NCI-H2196 treated with DMSO at 0.1 percent for 48 hours (cell line): ENCODE data around the gene FAM81A.
"Not testable (repeated sequence)": the region's sequence is repeated elsewhere in the genome, so short reads cannot be mapped to it uniquely, and the experiment has no call there.

Experiments used
- DNase-seq: peaks from one replicate; lab custom pipeline; 2025; ENCODE audit not compliant: unreplicated experiment; lab: John Stamatoyannopoulos, UW

The FAM81A gene

GRCh38 chr15:59484399-59484798, 46.4 kb downstream of the FAM81A start:
- no peak for DNase-seq

- DNase-seq: no peak
Measured at GRCh38 chr15:59485036-59485435, 47.0 kb downstream of the FAM81A start.

GRCh38 chr15:59489485-59489884, 51.5 kb downstream of the FAM81A start:
- not testable (repeated sequence) for DNase-seq

- no peak for DNase-seq
Measured at GRCh38 chr15:59491062-59491461, 53.1 kb downstream of the FAM81A start.

GRCh38 chr15:59492389-59493377, 54.7 kb downstream of the FAM81A start:
- peak; percentile 15 for DNase-seq

- no peak for DNase-seq
Measured at GRCh38 chr15:59501597-59501996, 63.6 kb downstream of the FAM81A start.

- no peak for DNase-seq
Measured at GRCh38 chr15:59515190-59515589, 77.2 kb downstream of the FAM81A start.

- no peak for DNase-seq
Measured at GRCh38 chr15:59516655-59517461, 78.9 kb downstream of the FAM81A start.

- DNase-seq: no peak
Measured at GRCh38 chr15:59519329-59519728, 81.3 kb downstream of the FAM81A start.

- no peak for DNase-seq
Measured at GRCh38 chr15:59521443-59521842, 83.5 kb downstream of the FAM81A start.

- DNase-seq: no peak
Measured at GRCh38 chr15:59522988-59523461, 85.0 kb downstream of the FAM81A start.

- DNase-seq: no peak
Measured at GRCh38 chr15:59523702-59524101, 85.7 kb downstream of the FAM81A start.

GRCh38 chr15:59524331-59524731, 86.3 kb downstream of the FAM81A start:
- DNase-seq: no peak

- DNase-seq: not testable (repeated sequence)
Measured at GRCh38 chr15:59526466-59526865, 88.5 kb downstream of the FAM81A start.

- DNase-seq: no peak
Measured at GRCh38 chr15:59528429-59528828, 90.4 kb downstream of the FAM81A start.

GRCh38 chr15:59528961-59529402, 91.0 kb downstream of the FAM81A start:
- peak; percentile 47 for DNase-seq

GRCh38 chr15:59531066-59531675, 93.2 kb downstream of the FAM81A start:
- DNase-seq: no peak

GRCh38 chr15:59532770-59533379, 94.9 kb downstream of the FAM81A start:
- peak; percentile 10 for DNase-seq

- DNase-seq: no peak
Measured at GRCh38 chr15:59536553-59536952, 98.6 kb downstream of the FAM81A start.

- no peak for DNase-seq
Measured at GRCh38 chr15:59537403-59537802, 99.4 kb downstream of the FAM81A start.

GRCh38 chr15:59538494-59538893, 100.5 kb downstream of the FAM81A start:
- no peak for DNase-seq
